ENCODE data around the gene SCAF1. TPM values are rescaled to one million over a fixed set of nuclear protein-coding genes. Genes with fewer than 3 reads are reported as not detected.
A peak's percentile ranks its signal among the peaks of the same experiment; 100 is the strongest.

The SCAF1 gene
- polyA plus RNA-seq, 2 of the 4 experiments (the other 2 are of a cell fraction): 4.0 to 47.9 TPM

DNA sequence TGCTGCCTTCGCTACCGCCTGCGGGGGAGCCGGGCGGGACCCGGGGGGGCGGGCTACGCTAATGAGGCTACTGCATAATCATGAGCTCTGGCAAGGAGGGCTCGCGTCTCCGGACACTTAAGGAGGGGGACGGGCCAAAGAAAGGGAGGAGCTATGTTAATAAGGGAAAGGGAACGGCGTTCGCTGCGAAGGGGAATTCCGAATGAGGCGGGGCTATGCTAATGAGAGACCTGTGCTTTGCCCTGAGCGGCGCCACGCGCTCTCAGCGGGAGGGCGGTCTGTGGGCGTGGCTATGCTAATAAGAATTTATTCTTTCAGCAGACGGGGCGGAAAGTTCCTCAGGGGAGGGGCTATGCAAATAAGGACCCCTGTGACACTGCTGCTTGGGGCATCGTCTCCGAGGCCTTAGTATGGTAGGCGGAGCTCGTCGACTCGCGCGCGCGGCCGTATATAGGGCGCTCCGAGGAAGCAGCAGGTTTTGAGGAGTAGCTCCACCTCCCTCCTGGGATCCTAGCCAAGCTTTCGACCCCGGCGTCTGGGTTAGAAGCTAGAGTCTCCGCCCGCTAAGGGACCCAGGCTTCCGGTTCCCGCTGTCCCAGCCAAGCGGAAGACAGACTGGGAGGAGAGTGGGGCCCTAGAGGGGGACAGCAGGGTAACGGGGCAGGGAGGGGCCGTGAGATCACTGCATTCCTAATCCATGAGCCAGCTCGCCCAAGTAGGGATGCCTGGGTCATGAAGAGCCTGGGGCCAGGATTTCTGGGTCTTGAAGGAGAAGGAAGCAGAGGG lies 1.7 kb upstream of the SCAF1 start, which contains the start of gene RRAS (continued):
- TF ChIP-seq, protein P1, sequence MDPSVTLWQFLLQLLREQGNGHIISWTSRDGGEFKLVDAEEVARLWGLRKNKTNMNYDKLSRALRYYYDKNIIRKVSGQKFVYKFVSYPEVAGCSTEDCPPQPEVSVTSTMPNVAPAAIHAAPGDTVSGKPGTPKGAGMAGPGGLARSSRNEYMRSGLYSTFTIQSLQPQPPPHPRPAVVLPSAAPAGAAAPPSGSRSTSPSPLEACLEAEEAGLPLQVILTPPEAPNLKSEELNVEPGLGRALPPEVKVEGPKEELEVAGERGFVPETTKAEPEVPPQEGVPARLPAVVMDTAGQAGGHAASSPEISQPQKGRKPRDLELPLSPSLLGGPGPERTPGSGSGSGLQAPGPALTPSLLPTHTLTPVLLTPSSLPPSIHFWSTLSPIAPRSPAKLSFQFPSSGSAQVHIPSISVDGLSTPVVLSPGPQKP (IDR thresholded peaks at IDR 0.05; ENCODE audit: low read depth, low read length): no peak
- TF ChIP-seq MAFK (IDR thresholded peaks at IDR 0.05; ENCODE audit: partially characterized antibody) (peak; percentile 64), ATOH8 (CRISPR knock-in tag; IDR thresholded peaks at IDR 0.05; ENCODE audit: low read depth) (no peak), POLR2AphosphoS2 (conservative IDR thresholded peaks at IDR 0.05; ENCODE audit: low read length) (no peak), KDM1A (IDR thresholded peaks at IDR 0.05; ENCODE audit: low read depth) (no peak), MYC (IDR thresholded peaks at IDR 0.05; ENCODE audit: borderline replicate concordance, low read length) (peak; percentile 93), KDM5A (IDR thresholded peaks at IDR 0.05) (no peak), PBX3 (IDR thresholded peaks at IDR 0.05) (no peak), SREBF2 (IDR thresholded peaks at IDR 0.05) (no peak), HMGXB4 (CRISPR knock-in tag; IDR thresholded peaks at IDR 0.05; ENCODE audit: borderline replicate concordance) (no peak), CBX2 (IDR thresholded peaks at IDR 0.05; ENCODE audit: borderline replicate concordance, low read depth) (no peak), ZNF302 (CRISPR knock-in tag; IDR thresholded peaks at IDR 0.05) (no peak), ZC3H11A (IDR thresholded peaks at IDR 0.05) (no peak), HOXA7 (CRISPR knock-in tag; IDR thresholded peaks at IDR 0.05) (no peak), HEYL (CRISPR knock-in tag; IDR thresholded peaks at IDR 0.05) (no peak), PHF8 (IDR thresholded peaks at IDR 0.05; ENCODE audit: borderline replicate concordance, low read depth) (no peak), RARB (CRISPR knock-in tag; IDR thresholded peaks at IDR 0.05) (no peak), NR3C1 (IDR thresholded peaks at IDR 0.05) (no peak), EP300 (IDR thresholded peaks at IDR 0.05) (peak; percentile 13 to 42; a peak in 1 of 5 replicates), ESRRA (IDR thresholded peaks at IDR 0.05; ENCODE audit: borderline replicate concordance, low read length) (no peak)

GRCh38 chr19:49642492-49643035 lies 555 bp downstream of the SCAF1 start:
- ChIA-PET POLR2A (interaction anchor here (0.6 to 3.9 kb wide), 16 partner anchors 8 to 208 kb away, joined by 3 to 45 read pairs (median 6); partner anchors contain the start of genes ALDH16A1, BCL2L12, IRF3 and NOSIP), CTCF (interaction anchor here (0.6 to 12.4 kb wide), 7 partner anchors 17 to 139 kb away, joined by 3 to 134 read pairs (median 7); partner anchors contain the start of genes BCL2L12 and IRF3)
- H3K4me2 ChIP-seq: peak overlapping the region; percentile 98
- WGBS (ENCODE audit: missing lambda C conversion rate): 6% methylated on average over 4 of the region's 5 CpGs
- H3K4me1 ChIP-seq: peaks cover 36% of the 10 kb centered on the region
- H3K4me3 ChIP-seq: peak overlapping the region; percentile 94
- H3K9me3 ChIP-seq: no peaks in the 10 kb centered on the region
- no peak for TF ChIP-seq CHD2 (IDR thresholded peaks at IDR 0.05; ENCODE audit: low read length, partially characterized antibody)
- TF ChIP-seq FOSB (CRISPR knock-in tag; IDR thresholded peaks at IDR 0.05): 0 out of 2 replicates have a peak, but pooled peaks have one; percentile 38
- TF ChIP-seq POLR2AphosphoS2 (conservative IDR thresholded peaks at IDR 0.05; ENCODE audit: low read length): no peak
- TF ChIP-seq HMGXB4 (CRISPR knock-in tag; IDR thresholded peaks at IDR 0.05; ENCODE audit: borderline replicate concordance): no peak
- 0 out of 2 replicates have a peak, but pooled peaks have one; percentile 22 for TF ChIP-seq PHF8 (IDR thresholded peaks at IDR 0.05; ENCODE audit: borderline replicate concordance, low read depth)
- no peak for TF ChIP-seq HES2 (IDR thresholded peaks at IDR 0.05)
- no peak for TF ChIP-seq TP53 (CRISPR knock-in tag; IDR thresholded peaks at IDR 0.05)
- 0 out of 2 replicates have a peak, but pooled peaks have one; percentile 34 for TF ChIP-seq HOXA7 (CRISPR knock-in tag; IDR thresholded peaks at IDR 0.05)
- peak overlapping the region; percentile 94 to 97 for H3K27ac ChIP-seq
- DNase-seq (ENCODE audit: low read depth in 1 of 2, low spot score in 1 of 2) (no peak), ATAC-seq (no peak), FAIRE-seq (no peak)
